CD4-positive, alpha-beta T cell treated with Interleukin-15 for 4 hours (primary cell): ENCODE results near the gene NUDT19.
"Not testable (repeated sequence)": the region's sequence is repeated elsewhere in the genome, so short reads cannot be mapped to it uniquely, and the experiment has no call there.

ENCODE experiments used
- DNase-seq: peaks from one replicate; pipeline ENCODE4 v3.0.0-alpha.2; 2020; ENCODE audit warnings: low spot score

Gene NUDT19

GRCh38 chr19:32716203-32716602 is 24.6 kb downstream of the NUDT19 start:
- DNase-seq, result not testable (repeated sequence)

GRCh38 chr19:32717496-32717895 is 25.9 kb downstream of the NUDT19 start:
- DNase-seq, result no peak

- no peak for DNase-seq
Measured at GRCh38 chr19:32718286-32718685, 26.7 kb downstream of the NUDT19 start.

GRCh38 chr19:32719611-32720059 is 28.0 kb downstream of the NUDT19 start, which contains the start of gene TDRD12:
TDRD12 (plus strand) TSS chr19:32719767; CDS start chr19:32720073, 306 bp downstream.
- DNase-seq, result no peak

GRCh38 chr19:32720216-32720935 is 28.8 kb downstream of the NUDT19 start:
- DNase-seq, result no peak

GRCh38 chr19:32720936-32721250 is 29.3 kb downstream of the NUDT19 start:
- no peak for DNase-seq

DNA sequence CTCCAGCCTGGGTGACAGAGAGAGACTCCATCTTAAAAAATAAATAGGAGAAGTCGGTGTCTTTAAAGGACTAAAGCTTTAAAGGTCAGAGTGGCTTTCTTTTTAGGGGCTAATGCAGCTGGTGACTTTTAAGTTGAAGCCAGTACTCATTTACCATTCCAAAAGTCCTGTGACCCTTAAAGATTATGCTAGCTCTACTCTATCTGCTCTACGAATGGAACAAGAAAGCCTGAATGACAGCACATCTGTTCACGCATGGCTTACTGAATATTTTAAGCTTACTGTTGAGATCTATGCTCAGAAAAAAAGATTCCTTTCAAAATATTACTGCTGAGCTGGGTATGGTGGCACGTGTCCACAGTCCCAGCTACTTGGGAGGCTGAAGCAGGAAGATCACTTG is 44.3 kb downstream of the NUDT19 start:
- DNase-seq, result no peak

DNA sequence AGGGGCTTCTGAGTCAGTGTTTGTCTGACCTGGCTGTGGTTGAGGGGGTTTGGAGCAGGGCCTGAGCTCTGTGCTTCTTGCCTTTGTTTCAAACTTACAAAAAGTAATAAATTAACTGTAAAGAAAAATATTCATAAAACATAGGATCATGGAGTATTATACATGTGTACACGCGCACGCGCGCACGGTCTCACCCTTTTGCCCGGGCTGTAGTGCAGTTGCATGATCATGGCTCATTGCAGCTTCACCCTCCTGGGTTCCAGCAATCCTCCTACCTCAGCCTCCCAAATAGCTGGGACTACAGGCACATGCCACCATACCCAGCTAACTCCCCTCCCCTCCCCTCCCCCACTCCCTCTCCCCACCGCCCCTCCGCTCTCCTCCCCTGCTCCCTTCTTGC is 51.4 kb downstream of the NUDT19 start:
- DNase-seq, result no peak

- DNase-seq, result no peak
Measured at GRCh38 chr19:32743447-32743846, 51.8 kb downstream of the NUDT19 start.

- DNase-seq, result no peak
Measured at GRCh38 chr19:32744555-32745325, 53.1 kb downstream of the NUDT19 start.

- DNase-seq, result peak; percentile 11
Measured at GRCh38 chr19:32745594-32746251, 54.1 kb downstream of the NUDT19 start.

GRCh38 chr19:32746631-32747196 is 55.1 kb downstream of the NUDT19 start:
- peak; percentile 16 for DNase-seq

DNA sequence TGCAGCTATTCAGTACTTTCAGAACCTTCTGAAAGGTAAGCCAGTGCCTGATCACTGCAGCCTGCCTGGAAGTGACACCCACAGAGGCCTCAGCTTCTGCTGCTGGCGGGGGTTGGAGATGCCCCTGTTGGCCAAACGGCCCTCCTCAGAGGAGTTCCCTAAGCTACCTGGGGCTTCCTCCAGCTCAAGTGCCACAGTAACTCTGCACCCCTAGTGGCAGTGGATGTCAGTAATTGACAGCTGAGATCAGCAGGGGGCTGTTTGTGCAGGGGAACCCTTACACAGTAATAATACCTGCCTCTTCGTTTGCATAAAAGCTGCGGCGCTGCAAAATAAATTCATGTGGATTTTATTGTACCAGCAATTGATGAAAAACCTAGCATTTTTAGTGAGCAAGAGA is 56.9 kb downstream of the NUDT19 start:
- no peak for DNase-seq

DNA sequence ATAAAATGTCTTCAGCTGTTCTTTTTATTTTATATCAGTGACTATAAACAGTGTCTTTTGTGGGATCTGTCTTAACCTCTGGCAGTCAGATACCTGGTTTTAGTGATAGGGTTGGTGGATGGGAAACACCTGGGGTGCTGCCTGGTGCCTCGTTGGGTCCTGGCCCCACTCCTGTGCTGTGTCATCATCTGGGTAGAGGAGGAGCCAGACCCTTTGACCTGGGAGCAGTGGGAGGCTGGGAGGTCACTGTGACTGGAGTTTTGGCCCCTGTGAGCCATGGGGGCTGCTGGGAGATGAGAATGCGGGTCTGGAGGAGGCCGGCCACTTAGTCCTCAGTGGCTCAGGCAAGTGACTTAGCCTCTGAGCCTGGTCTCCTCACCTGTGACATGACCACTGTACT is 57.3 kb downstream of the NUDT19 start:
- no peak for DNase-seq

DNA sequence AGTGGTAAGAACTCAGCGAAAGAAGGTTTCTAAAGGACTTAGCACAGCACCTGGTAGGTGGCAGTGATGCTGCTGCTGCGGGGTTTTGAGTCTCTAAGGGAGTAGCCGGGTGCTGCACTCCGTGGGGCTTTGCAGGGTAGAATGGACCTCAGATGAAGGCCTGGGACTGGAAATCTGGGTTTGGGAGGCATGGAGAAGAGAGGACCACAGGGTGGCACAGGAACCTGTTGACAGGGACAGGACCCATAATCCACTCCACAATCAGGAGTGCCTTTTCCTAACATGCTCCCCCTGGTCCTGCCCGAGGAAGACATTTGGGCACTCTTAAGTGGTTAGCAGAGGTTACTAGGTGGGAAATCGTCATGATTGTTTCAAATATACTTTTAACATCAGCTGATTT is 57.7 kb downstream of the NUDT19 start:
- DNase-seq, result no peak

- DNase-seq, result no peak
Measured at GRCh38 chr19:32750441-32751055, 58.9 kb downstream of the NUDT19 start.

- DNase-seq, result no peak
Measured at GRCh38 chr19:32751066-32751465, 59.4 kb downstream of the NUDT19 start.

GRCh38 chr19:32757189-32757588 is 65.6 kb downstream of the NUDT19 start:
- no peak for DNase-seq
